Measurements from ENCODE around the gene PAEP.

The PAEP gene

GRCh38 chr9:135582966-135583687 lies 21.6 kb downstream of the PAEP start:
- no peak for DNase-seq (ENCODE audit: low read depth in 1 of 2, low spot score in 1 of 2)
- H3K27me3 ChIP-seq (ENCODE audit: insufficient read depth, poor library complexity, severe bottlenecking): peaks cover 2% of the 10 kb centered on the region
- TF ChIP-seq SPI1 (IDR thresholded peaks at IDR 0.05; ENCODE audit: borderline replicate concordance, low read depth) (no peak), REST (IDR thresholded peaks at IDR 0.05; ENCODE audit: insufficient replicate concordance, low read depth) (no peak), POLR2AphosphoS5 (IDR thresholded peaks at IDR 0.05; ENCODE audit: low read depth) (no peak), GABPA (IDR thresholded peaks at IDR 0.05; ENCODE audit: low read depth) (no peak), CTCF (IDR thresholded peaks at IDR 0.05; ENCODE audit: insufficient read depth, low read length) (no peak)
- no peak overlapping the region for H3K27ac ChIP-seq (replicated peaks)
- no peak overlapping the region for H3K4me3 ChIP-seq (replicated peaks; ENCODE audit: insufficient read depth, low read length)

DNA sequence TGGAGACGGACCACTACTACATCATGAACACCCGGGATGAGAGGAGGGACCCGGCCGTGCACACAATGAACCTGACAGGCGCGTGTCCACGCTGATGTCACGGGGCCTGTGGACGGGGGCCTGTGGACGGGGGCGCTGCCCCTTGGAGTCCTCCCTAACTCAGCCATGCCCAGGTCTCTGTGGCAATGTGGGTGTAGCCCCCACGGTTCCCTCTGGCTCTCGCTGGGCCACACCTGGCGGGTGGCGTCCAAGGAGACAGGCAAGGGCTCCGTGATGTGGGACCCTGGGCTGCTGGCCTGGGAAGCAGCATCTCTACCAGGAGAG lies 22.1 kb downstream of the PAEP start:
- TF ChIP-seq GABPA (IDR thresholded peaks at IDR 0.05; ENCODE audit: low read depth): no peak
- no peak for TF ChIP-seq POLR2AphosphoS5 (IDR thresholded peaks at IDR 0.05; ENCODE audit: low read depth)
- TF ChIP-seq REST (IDR thresholded peaks at IDR 0.05; ENCODE audit: insufficient replicate concordance, low read depth): no peak
- TF ChIP-seq SPI1 (IDR thresholded peaks at IDR 0.05; ENCODE audit: borderline replicate concordance, low read depth): no peak
- TF ChIP-seq CTCF (IDR thresholded peaks at IDR 0.05; ENCODE audit: insufficient read depth, low read length): no peak
- DNase-seq (ENCODE audit: low read depth in 1 of 2, low spot score in 1 of 2): no peak
- Histone ChIP-seq H3K4me3 (replicated peaks; ENCODE audit: insufficient read depth, low read length) (no peak overlapping the region), H3K27me3 (ENCODE audit: insufficient read depth, poor library complexity, severe bottlenecking) (peaks cover 2% of the 10 kb centered on the region), H3K27ac (replicated peaks) (no peak overlapping the region)

- no peak overlapping the region for H3K27ac ChIP-seq (replicated peaks)
- H3K27me3 ChIP-seq (ENCODE audit: insufficient read depth, poor library complexity, severe bottlenecking): peaks cover 2% of the 10 kb centered on the region
- no peak for DNase-seq (ENCODE audit: low read depth in 1 of 2, low spot score in 1 of 2)
- no peak for TF ChIP-seq POLR2AphosphoS5 (IDR thresholded peaks at IDR 0.05; ENCODE audit: low read depth)
- TF ChIP-seq GABPA (IDR thresholded peaks at IDR 0.05; ENCODE audit: low read depth): no peak
- TF ChIP-seq SPI1 (IDR thresholded peaks at IDR 0.05; ENCODE audit: borderline replicate concordance, low read depth): no peak
- no peak for TF ChIP-seq REST (IDR thresholded peaks at IDR 0.05; ENCODE audit: insufficient replicate concordance, low read depth)
- no peak for TF ChIP-seq CTCF (IDR thresholded peaks at IDR 0.05; ENCODE audit: insufficient read depth, low read length)
- H3K4me3 ChIP-seq (replicated peaks; ENCODE audit: insufficient read depth, low read length): no peak overlapping the region
Observed at GRCh38 chr9:135584371-135584770, 22.8 kb downstream of the PAEP start.

Data from HL-60 (cell line).